SJCRH30 (cell line): Measurements from ENCODE around the gene ASS1. TPM values are rescaled to one million over a fixed set of nuclear protein-coding genes. Genes with fewer than 3 reads are reported as not detected.
"Not testable (repeated sequence)": the region's sequence is repeated elsewhere in the genome, so short reads cannot be mapped to it uniquely, and the experiment has no call there.

Experiments
- DNase-seq, 2 experiments: peaks; one replicate each; pipeline ENCODE4 v3.0.0-alpha.2; 2015 to 2020
- H3K27ac ChIP-seq: fragments of 250-450 bp; sonication (Bioruptor Pico); 2 replicates; pipeline ENCODE4 v1.5.1; 2020; ENCODE audit warnings: mild to moderate bottlenecking, moderate library complexity
- H3K27me3 ChIP-seq: fragments of 250-450 bp; sonication (Bioruptor Pico); 2 replicates; pipeline ENCODE4 v1.5.1; 2020; ENCODE audit warnings: mild to moderate bottlenecking, moderate library complexity
- H3K36me3 ChIP-seq: fragments of 250-450 bp; sonication (Bioruptor Pico); 2 replicates; pipeline ENCODE4 v1.5.1; 2020; ENCODE audit warnings: mild to moderate bottlenecking, moderate library complexity
- H3K4me1 ChIP-seq: fragments of 250-450 bp; sonication (Bioruptor Pico); 2 replicates; pipeline ENCODE4 v1.5.1; 2020; ENCODE audit warnings: mild to moderate bottlenecking, moderate library complexity
- H3K4me3 ChIP-seq: fragments of 250-450 bp; sonication (Bioruptor Pico); 2 replicates; pipeline ENCODE4 v1.5.1; 2020; ENCODE audit warnings: mild to moderate bottlenecking, moderate library complexity
- H3K9me3 ChIP-seq: fragments of 250-450 bp; sonication (Bioruptor Pico); replicated peaks from 2 replicates; pipeline ENCODE4 v1.5.1; 2020; ENCODE audit warnings: mild to moderate bottlenecking, moderate library complexity
- total RNA-seq: library from RNA; depleted of rRNA; stranded (reverse); fragments of >200 nt; shearing (Covaris generic); gene quantifications from 2 replicates; pipeline ENCODE4 v1.2.3, GENCODE V29; 2014; rRNA removed

Gene ASS1
- total RNA-seq, result 1,949 and 1,974 TPM in 2 replicates

- H3K36me3 ChIP-seq, result no peaks in the 10 kb centered on the region
- peak within 1 kb of the TSS; percentile 62 for H3K4me3 ChIP-seq
- no peaks in the 10 kb centered on the region for H3K27me3 ChIP-seq
- DNase-seq, result peak; percentile 54 to 58
- peaks cover 29% of the 10 kb centered on the region for H3K4me1 ChIP-seq
- H3K27ac ChIP-seq, result peak within 1 kb of the TSS; percentile 8; the same call in 1 of the 2 replicates
- H3K9me3 ChIP-seq, result peaks cover 10% of the 10 kb centered on the region; the same call in 1 of the 2 replicates
These were observed at the start of gene ASS1 for GRCh38 chr9:130444565-130445221. Gene ASS1, plus strand, starts transcription at chr9:130444961. Its CDS starts 7,268 bp downstream, at chr9:130452229.

DNA sequence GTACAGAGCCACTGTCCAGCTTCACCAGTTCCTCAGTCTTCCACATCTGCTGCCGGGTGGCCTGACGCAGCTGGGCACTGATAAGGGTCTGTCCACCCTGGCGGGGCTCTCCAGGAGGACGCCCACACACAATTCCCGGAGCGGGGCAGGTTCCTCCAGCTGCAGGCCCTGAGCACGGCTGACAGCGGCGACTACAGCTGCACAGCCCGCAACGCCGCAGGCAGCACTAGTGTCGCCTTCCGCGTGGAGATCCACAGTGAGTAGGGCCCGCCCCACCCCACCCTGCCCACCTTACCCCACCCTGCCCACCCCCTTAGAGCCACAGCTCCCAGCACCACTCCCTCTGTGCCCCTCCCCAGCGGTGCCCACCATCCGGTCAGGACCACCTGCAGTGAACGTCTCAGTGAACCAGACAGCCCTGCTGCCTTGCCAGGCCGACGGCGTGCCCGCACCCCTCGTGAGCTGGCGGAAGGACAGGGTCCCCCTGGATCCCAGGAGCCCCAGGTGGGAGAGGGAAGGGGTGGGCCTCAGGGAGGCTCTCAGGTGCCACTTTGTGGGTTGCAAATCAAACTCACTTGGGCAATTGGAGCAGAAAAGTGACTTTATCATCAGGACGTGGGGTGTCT lies 48.8 kb upstream of the ASS1 start:
- H3K36me3 ChIP-seq, result no peaks in the 10 kb centered on the region
- 0 out of 2 replicates have a peak, but pooled peaks cover 3% of the 10 kb centered on the region for H3K27me3 ChIP-seq
- no peak overlapping the region for H3K4me3 ChIP-seq
- H3K27ac ChIP-seq, result no peak overlapping the region
- H3K4me1 ChIP-seq, result peaks cover 9% of the 10 kb centered on the region; the same call in 1 of the 2 replicates
- DNase-seq, result no peak
- H3K9me3 ChIP-seq, result no peaks in the 10 kb centered on the region

DNA sequence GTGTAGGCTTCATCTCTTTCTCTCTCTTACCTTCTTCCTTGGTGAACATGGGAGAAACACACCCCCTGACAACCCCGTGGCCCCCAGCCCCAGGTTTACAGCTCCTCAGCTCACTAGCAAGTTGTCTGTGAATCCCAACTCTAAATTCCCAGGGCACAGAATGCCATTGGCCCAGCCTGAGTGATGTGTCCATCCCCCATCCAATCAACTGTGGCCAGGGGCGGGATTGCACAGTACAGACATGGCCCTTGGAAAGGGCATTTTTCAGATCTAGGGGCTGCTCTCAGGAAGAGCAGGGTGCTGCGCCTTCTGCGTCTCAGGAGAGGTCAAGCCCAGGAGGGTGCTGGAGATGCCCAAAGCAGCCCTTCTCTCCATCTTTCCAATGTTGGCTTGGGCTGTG lies 48.2 kb upstream of the ASS1 start:
- peaks cover 9% of the 10 kb centered on the region; the same call in 1 of the 2 replicates for H3K4me1 ChIP-seq
- no peaks in the 10 kb centered on the region for H3K36me3 ChIP-seq
- peak in 1 of 2 experiments; percentile 42 for DNase-seq

GRCh38 chr9:130398487-130399240 lies 46.1 kb upstream of the ASS1 start:
- Histone ChIP-seq H3K4me1 (peaks cover 6% of the 10 kb centered on the region; the same call in 1 of the 2 replicates), H3K27me3 (0 out of 2 replicates have a peak, but pooled peaks cover 3% of the 10 kb centered on the region), H3K27ac (no peak overlapping the region), H3K4me3 (no peak overlapping the region), H3K36me3 (no peaks in the 10 kb centered on the region), H3K9me3 (no peaks in the 10 kb centered on the region)
- DNase-seq, result no peak

More for the DNA sequence above, 48.2 kb upstream of the ASS1 start:
- Histone ChIP-seq H3K27ac (no peak overlapping the region), H3K4me3 (no peak overlapping the region), H3K27me3 (0 out of 2 replicates have a peak, but pooled peaks cover 3% of the 10 kb centered on the region), H3K9me3 (no peaks in the 10 kb centered on the region)

DNA sequence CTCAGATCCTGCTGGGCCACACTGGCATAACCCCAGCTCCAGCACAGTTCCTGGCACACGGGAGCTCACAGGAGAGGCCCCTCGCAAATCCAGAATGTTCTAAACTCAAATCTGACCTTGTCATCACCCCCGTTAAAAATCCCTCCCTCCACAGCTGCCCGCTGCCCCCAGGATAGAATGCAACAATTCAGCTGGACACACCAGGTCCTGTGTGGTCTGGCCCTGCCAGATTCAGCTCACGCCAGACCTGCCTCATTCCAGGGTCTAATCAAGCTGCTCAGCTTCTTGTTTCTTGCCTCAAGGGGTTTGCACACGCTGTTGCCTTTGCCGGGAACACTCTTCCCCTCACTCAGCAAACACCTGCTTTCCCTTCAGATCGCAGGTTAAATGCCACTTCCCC lies 45.0 kb upstream of the ASS1 start:
- H3K4me3 ChIP-seq, result no peak overlapping the region
- H3K4me1 ChIP-seq, result peaks cover 6% of the 10 kb centered on the region; the same call in 1 of the 2 replicates
- H3K27me3 ChIP-seq, result 0 out of 2 replicates have a peak, but pooled peaks cover 3% of the 10 kb centered on the region
- H3K27ac ChIP-seq, result no peak overlapping the region
- no peaks in the 10 kb centered on the region for H3K9me3 ChIP-seq
- DNase-seq, result peak in 1 of 2 experiments; percentile 47
- no peaks in the 10 kb centered on the region for H3K36me3 ChIP-seq

GRCh38 chr9:130400870-130401269 lies 43.9 kb upstream of the ASS1 start:
- no peak for DNase-seq
- Histone ChIP-seq H3K27me3 (0 out of 2 replicates have a peak, but pooled peaks cover 3% of the 10 kb centered on the region), H3K36me3 (no peaks in the 10 kb centered on the region), H3K4me1 (peaks cover 6% of the 10 kb centered on the region; the same call in 1 of the 2 replicates), H3K9me3 (no peaks in the 10 kb centered on the region), H3K4me3 (no peak overlapping the region), H3K27ac (no peak overlapping the region)

DNA sequence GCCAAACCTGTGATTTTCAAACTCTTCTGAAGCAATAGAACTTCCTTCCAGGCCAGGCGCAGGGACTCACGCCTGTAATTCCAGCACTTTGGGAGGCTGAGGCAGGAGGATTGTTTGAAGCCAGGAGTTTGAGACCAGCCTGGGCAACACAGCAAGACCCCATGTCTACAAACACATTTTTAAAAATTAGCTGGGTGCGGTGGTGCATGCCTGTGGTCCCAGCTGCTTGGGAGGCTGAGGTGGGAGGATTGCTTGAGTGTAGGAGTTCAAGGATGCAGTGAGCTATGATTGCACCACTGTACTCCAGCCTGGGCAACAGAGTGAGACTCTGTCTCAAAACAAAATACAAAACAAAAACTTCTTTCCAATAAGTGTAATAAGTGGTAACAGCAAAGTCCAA lies 43.0 kb upstream of the ASS1 start:
- not testable (repeated sequence) for H3K27me3 ChIP-seq, H3K36me3 ChIP-seq, H3K4me1 ChIP-seq, DNase-seq, H3K9me3 ChIP-seq, H3K4me3 ChIP-seq, H3K27ac ChIP-seq

GRCh38 chr9:130402243-130402642 lies 42.5 kb upstream of the ASS1 start:
- Histone ChIP-seq H3K36me3 (no peaks in the 10 kb centered on the region), H3K4me3 (no peak overlapping the region), H3K27ac (no peak overlapping the region), H3K4me1 (peaks cover 6% of the 10 kb centered on the region; the same call in 1 of the 2 replicates), H3K27me3 (0 out of 2 replicates have a peak, but pooled peaks cover 3% of the 10 kb centered on the region), H3K9me3 (no peaks in the 10 kb centered on the region)
- DNase-seq, result no peak

- no peak for DNase-seq
- Histone ChIP-seq H3K27ac (no peak overlapping the region), H3K9me3 (no peaks in the 10 kb centered on the region), H3K27me3 (0 out of 2 replicates have a peak, but pooled peaks cover 3% of the 10 kb centered on the region), H3K4me1 (peaks cover 6% of the 10 kb centered on the region; the same call in 1 of the 2 replicates), H3K4me3 (no peak overlapping the region), H3K36me3 (no peaks in the 10 kb centered on the region)
These were observed 41.9 kb upstream of the ASS1 start for GRCh38 chr9:130402645-130403440.

DNA sequence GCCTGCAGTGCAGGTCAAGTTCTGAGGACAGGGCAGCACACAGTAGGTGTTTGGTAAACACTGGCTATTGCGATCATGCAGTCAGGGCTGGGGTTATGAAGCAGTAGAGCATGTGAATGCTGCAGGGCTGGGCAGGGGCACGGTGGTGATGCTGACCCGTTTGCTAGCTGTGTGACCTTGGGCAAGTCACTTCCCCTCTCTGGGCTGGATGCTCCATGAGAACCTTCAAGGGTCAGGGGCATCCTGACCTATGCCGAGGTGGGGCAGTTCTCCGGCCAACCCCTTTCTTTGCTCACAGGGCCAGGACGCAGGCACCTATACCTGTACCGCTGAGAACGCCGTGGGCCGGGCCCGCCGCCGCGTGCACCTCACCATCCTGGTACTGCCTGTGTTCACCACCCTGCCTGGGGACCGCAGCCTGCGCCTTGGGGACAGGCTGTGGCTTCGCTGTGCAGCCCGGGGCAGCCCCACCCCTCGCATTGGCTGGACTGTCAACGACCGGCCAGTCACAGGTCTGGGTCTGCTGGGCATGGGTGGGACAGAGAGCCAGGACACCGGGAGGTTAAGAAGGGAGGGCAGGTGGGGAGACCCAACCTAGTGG lies 39.0 kb upstream of the ASS1 start:
- DNase-seq, result no peak
- Histone ChIP-seq H3K4me3 (no peak overlapping the region), H3K27me3 (no peaks in the 10 kb centered on the region), H3K4me1 (no peaks in the 10 kb centered on the region), H3K36me3 (no peaks in the 10 kb centered on the region), H3K27ac (no peak overlapping the region), H3K9me3 (no peaks in the 10 kb centered on the region)

DNA sequence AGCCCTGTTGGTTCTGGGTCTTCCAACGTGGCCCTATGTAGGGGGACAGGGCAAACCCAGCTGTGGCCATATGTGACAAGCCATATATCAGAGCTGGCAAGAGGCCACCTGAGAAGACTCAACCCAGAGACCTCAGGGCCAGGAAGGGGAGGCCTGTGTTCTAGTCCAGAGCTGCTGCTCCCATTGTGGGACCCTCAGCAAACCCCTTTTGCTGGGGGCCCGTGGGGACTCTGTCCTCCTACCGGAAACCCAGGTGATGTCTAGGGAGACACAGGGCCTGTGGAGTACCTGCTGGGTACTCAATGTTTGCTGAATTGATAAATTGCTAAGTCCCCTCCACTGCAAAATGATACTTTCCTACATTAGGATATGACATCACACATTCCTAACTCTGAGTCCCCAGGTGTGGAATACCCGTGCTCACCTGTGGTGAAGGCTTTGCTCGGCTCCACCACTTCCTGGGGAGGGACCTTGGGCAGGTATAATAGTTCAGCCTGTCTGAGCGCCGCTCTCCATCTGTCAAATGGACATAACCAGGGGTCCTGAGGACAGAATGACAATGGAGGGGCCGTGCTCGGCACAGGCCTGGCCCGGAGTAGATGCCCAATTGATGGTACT lies 38.4 kb upstream of the ASS1 start:
- no peak overlapping the region for H3K27ac ChIP-seq
- H3K9me3 ChIP-seq, result no peaks in the 10 kb centered on the region
- no peak overlapping the region for H3K4me3 ChIP-seq
- H3K27me3 ChIP-seq, result no peaks in the 10 kb centered on the region
- no peaks in the 10 kb centered on the region for H3K36me3 ChIP-seq
- no peaks in the 10 kb centered on the region for H3K4me1 ChIP-seq
- DNase-seq, result no peak

GRCh38 chr9:130407916-130408663 lies 36.7 kb upstream of the ASS1 start:
- no peak overlapping the region for H3K27ac ChIP-seq
- no peaks in the 10 kb centered on the region for H3K36me3 ChIP-seq
- no peaks in the 10 kb centered on the region for H3K9me3 ChIP-seq
- peaks cover 3% of the 10 kb centered on the region; the same call in 1 of the 2 replicates for H3K4me1 ChIP-seq
- H3K27me3 ChIP-seq, result no peaks in the 10 kb centered on the region
- H3K4me3 ChIP-seq, result no peak overlapping the region
- no peak for DNase-seq

GRCh38 chr9:130408669-130409068 lies 36.1 kb upstream of the ASS1 start:
- DNase-seq, result no peak
- H3K36me3 ChIP-seq, result no peaks in the 10 kb centered on the region
- H3K27me3 ChIP-seq, result no peaks in the 10 kb centered on the region
- no peak overlapping the region for H3K27ac ChIP-seq
- no peak overlapping the region for H3K4me3 ChIP-seq
- H3K9me3 ChIP-seq, result no peaks in the 10 kb centered on the region
- H3K4me1 ChIP-seq, result peaks cover 3% of the 10 kb centered on the region; the same call in 1 of the 2 replicates
